Kidney glomerular epithelial cell (primary cell): ENCODE data around the gene EBLN1.
A peak's percentile ranks its signal among the peaks of the same experiment; 100 is the strongest.
"Not testable (repeated sequence)": the region's sequence is repeated elsewhere in the genome, so short reads cannot be mapped to it uniquely, and the experiment has no call there.

ENCODE experiments used
- DNase-seq: peaks from one replicate; lab custom pipeline; 2025; lab: John Stamatoyannopoulos, UW

The EBLN1 gene

GRCh38 chr10:22228167-22228938, 10.5 kb upstream of the EBLN1 start:
- no peak for DNase-seq

GRCh38 chr10:22226599-22226998, 8.8 kb upstream of the EBLN1 start:
- no peak for DNase-seq

GRCh38 chr10:22222236-22223190, 4.7 kb upstream of the EBLN1 start:
- no peak for DNase-seq

GRCh38 chr10:22219308-22219707, 1.5 kb upstream of the EBLN1 start:
- no peak for DNase-seq

- DNase-seq, result no peak
Measured at GRCh38 chr10:22218448-22218847, 633 bp upstream of the EBLN1 start.

- DNase-seq, result not testable (repeated sequence)
Measured at GRCh38 chr10:22217084-22217483, 731 bp downstream of the EBLN1 start.

- DNase-seq, result no peak
Measured at GRCh38 chr10:22210267-22210666, 7.5 kb downstream of the EBLN1 start.

GRCh38 chr10:22193945-22194344, 23.9 kb downstream of the EBLN1 start:
- no peak for DNase-seq

GRCh38 chr10:22185586-22185985, 32.2 kb downstream of the EBLN1 start:
- no peak for DNase-seq

- no peak for DNase-seq
Measured at GRCh38 chr10:22183771-22184461, 33.9 kb downstream of the EBLN1 start.

- DNase-seq, result no peak
Measured at GRCh38 chr10:22180724-22181123, 37.1 kb downstream of the EBLN1 start.

- peak; percentile 11 for DNase-seq
Measured at GRCh38 chr10:22174442-22174841, 43.4 kb downstream of the EBLN1 start.

GRCh38 chr10:22171131-22171530, 46.7 kb downstream of the EBLN1 start:
- no peak for DNase-seq

- no peak for DNase-seq
Measured at GRCh38 chr10:22170582-22170981, 47.2 kb downstream of the EBLN1 start.

- no peak for DNase-seq
Measured at GRCh38 chr10:22159979-22160378, 57.8 kb downstream of the EBLN1 start.

GRCh38 chr10:22159180-22159579, 58.6 kb downstream of the EBLN1 start:
- no peak for DNase-seq
